ENCODE results near the gene PRSS33.

The PRSS33 gene, protein sequence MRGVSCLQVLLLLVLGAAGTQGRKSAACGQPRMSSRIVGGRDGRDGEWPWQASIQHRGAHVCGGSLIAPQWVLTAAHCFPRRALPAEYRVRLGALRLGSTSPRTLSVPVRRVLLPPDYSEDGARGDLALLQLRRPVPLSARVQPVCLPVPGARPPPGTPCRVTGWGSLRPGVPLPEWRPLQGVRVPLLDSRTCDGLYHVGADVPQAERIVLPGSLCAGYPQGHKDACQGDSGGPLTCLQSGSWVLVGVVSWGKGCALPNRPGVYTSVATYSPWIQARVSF

DNA sequence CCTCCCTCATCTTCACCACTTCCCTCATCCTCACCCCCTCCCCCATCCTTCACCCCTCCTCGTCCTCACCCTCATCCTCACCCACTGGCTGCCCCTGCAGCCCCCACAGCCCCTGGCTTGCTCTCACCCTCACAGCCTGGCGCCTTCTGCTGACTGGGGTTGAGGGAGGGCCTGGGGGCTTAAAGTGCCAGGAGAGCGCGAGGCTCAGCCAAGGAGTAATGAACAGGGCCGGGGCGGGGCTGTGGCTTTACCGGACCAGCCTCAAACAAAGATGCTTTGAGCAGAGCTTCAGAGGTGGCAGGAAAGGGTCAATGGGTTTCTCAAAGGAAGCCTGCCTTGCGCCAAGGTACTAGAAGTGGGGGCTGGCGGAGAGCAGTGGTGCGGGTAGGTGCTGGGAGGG, at the start of gene PRSS33:
PRSS33 (minus strand) TSS at position 155 of the 400 bp plus-strand sequence. CDS start 1,013 bp downstream, outside the sequence.
- no peak for DNase-seq

DNA sequence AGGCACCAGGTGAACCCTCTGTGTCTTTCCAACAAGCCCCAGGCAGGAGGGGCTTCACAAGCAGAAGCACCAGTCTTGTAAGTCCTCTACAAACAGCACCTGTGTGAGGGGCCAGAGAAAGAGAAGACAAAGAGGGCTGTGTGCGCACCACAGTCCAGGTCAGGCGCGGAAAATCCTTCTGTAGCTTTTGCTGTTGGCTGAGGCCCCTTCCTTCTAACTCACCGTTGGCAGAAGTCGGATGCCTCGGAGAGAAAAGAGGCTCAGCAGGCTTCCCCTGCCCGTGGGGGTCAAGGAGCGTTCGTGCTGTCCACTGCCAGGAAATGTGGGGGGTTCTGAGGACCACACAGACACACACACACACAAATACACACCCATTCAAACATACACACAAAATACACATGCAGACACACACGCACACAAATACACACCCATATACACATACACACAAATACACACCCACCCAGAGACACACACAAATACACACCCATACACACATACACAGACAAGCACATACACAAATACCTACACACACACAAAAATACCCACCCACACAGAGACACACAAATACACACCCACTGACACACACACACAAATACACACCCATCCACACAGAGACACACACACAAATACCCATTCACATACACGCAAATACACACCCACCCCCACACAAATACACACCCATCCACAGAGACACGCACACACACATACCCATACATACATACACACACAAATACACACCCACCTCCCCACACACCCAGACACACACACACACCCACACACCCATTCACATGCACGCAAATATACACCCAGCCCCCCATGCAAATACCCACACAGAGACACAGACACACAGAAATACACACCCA, 49.5 kb upstream of the PRSS33 start:
- DNase-seq: no peak

DNA sequence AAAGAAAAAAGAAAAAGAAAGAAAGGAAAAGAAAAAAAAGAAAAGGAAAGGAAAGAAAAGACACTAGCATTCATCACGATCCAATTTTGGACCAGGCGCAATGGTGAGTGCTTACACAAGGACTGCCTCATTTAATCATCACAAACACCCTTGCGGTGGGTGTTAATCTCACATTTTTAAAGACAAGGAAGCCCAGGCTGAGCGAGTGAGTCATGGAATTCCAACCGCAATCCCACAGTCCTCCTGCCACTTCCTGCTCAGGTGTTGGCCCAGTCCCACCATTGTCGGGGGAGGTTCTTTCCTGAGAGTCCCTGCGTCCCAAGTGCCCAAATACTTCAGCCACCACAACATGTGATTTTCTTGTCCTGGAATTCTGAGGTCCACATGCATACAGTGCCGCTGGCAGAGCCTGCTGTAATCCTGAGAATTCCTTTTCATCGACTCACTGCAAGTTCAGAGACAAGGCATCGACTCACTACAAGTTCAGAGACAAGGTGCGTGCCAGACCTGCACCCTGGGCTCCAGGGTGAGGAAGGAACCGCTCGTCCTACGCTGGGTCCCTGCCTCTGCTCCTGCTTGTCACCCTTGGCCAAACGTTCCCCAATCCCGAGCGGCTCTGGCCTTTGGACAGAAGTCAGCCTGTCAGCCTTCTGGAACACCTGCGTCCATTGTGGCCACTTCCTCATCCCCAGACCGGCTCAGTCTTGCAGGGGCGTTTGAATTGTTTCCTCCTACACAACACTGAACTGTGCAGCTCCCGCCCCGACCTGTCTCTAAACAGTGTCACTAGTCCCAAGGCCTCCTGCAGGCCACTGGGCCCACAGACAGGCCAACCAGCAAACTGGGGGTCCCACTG, 48.5 kb upstream of the PRSS33 start:
- DNase-seq: no peak

DNA sequence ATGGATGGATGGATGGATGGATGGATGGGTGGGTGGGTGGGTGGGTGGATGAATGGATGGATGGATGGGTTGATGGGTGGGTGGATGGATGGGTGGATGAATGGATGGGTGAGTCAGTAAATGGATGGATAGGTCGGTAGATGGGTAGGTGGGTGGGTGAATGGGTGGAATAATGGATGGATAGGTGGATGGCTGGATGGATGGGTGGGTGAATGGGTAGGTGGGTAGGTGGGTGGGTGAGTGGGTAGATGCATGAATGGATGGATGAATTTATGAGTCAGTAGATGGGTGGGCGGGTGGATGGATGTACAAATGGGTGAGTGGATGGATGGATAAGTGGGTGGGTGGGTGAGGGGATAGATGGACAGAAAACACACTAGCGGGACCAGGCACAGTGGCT, 47.6 kb upstream of the PRSS33 start:
- no peak for DNase-seq

DNA sequence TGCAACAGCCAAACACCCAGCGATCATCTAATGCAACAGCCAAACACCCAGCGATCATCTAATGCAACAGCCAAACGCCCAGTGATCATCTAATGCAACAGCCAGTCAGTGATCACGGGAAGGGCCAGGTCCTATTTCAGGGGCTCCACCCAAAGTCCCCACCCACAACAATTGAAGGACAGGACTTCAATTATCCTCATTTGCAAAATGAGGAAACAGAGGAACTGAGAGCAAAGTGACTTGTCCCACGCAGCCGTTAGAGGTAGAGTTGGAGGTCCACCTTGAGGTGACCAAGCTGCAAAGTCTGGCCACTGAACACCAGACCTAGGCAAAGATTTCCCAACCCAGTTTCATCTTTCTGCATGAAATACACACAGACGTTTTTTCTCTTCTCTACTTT, 46.4 kb upstream of the PRSS33 start:
- no peak for DNase-seq

DNA sequence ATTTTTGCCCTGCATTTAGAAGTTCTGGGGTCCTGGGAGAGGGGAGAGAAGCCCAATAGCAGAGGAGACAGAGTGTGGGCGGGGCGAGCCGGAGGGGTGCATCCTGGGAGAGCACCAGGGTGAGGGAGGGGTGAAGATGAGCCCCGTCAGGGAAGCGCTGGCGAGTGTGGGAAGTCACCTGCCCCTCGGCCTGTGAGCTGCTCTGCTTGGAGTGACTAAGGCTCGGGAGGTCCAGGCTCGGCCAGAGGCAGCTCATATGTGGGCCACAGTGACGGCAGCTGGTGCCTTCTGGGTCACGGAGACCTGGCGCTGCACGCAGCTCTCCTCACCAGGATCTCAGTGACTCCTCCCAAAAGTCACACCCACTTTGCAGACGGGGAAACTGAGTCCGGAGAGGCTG, 43.8 kb upstream of the PRSS33 start:
- DNase-seq: no peak

DNA sequence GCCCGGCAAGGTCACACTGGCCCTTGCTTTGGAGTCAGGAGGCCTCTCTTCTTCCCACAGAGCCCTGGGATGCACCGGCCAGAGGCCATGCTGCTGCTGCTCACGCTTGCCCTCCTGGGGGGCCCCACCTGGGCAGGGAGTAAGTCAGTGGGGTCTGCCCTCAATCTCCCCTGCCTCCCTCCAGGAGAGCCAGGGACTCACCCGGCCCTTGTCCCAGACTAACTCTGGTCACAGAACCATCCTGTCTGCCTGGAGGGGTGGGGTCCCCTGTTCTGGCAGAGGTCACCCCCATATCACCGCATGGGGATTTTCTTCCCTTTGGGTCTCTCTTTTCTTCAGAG, 43.0 kb upstream of the PRSS33 start:
- DNase-seq: no peak

DNA sequence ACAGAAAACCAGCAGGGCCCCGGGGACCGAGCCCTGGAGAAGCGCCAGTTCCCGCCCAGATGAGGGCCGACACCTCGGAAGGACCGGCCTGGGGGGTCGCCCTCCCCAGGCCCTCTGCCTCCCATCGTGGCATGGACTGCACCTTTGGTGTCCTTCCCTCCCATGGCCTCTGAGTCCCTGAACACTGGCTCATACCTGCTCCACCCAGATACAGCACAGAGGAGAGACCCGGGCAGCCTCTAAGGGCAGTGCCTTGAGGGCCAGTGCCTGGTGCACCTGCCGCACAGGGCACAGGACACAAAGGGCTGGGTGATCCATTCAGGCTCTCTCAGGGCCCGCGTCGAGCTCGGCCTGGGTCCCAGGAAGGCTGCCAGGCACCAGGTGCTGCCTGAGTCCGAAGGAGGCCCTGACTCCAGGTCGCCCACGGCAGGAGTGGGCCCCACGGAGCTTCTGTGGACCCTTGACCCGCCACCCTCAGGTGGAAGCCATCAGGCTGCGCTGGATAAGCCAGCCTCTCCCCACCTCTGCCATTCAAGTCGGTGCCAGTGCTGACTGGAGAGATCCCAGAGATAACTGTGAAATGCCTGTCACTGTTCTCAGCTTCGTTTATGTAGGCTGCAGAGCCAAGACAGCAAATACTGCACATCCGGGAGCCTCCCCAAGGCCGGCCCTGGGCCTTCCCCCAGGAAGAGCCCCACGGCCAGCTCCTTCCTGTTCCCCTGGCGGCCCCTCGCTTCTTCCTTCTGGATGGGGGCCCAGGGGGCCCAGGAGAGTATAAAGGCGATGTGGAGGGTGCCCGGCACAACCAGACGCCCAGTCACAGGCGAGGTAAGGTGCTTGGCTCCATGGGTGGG, 42.4 kb upstream of the PRSS33 start, which contains the start of gene ZG16B:
ZG16B (plus strand) TSS at position 803 of the 854 bp plus-strand sequence. CDS start 139 bp downstream, outside the sequence.
- no peak for DNase-seq

DNA sequence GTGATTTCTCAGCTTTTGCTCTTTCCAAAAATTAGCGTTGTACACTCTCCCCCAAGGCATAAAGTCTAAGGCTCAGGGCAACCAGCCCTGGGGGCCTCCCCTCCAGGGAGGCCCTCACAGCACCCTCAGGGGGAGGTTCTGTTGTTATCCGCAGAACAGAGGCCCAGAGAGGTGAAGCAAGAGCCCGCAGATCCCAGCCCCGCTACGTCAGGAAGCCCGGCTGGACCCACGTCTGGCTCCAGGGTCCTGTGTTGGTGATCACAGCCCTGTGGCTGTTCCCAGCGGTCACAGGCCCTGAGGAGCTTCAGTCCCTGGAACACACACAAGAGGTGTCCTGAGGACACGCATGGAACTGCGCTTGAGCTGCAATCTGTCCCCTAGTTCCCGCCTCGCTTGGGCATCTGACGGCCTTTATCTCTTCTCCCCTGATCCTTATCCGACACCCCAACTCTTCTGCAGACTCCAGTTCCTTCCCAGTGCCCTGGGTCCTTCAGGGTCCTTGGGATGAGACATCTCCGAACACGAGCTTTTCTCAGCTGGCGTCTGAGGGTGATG, 41.6 kb upstream of the PRSS33 start:
- DNase-seq: no peak

DNA sequence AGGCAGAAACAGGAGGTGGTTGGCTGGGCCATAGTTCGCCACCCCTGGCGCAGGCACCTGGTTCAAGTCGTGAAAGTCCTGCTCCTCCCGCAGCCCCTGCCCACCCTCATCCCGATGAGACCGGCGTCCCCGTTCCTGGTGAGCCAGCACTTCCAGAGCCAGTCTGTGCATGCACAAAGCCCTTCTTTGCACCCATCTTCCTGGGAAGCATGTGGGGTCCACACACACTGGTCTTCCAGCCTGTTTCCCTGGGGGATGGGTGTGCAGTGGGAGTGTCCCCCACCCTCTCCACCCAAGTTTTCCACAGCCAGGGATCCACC, 41.1 kb upstream of the PRSS33 start:
- no peak for DNase-seq

DNA sequence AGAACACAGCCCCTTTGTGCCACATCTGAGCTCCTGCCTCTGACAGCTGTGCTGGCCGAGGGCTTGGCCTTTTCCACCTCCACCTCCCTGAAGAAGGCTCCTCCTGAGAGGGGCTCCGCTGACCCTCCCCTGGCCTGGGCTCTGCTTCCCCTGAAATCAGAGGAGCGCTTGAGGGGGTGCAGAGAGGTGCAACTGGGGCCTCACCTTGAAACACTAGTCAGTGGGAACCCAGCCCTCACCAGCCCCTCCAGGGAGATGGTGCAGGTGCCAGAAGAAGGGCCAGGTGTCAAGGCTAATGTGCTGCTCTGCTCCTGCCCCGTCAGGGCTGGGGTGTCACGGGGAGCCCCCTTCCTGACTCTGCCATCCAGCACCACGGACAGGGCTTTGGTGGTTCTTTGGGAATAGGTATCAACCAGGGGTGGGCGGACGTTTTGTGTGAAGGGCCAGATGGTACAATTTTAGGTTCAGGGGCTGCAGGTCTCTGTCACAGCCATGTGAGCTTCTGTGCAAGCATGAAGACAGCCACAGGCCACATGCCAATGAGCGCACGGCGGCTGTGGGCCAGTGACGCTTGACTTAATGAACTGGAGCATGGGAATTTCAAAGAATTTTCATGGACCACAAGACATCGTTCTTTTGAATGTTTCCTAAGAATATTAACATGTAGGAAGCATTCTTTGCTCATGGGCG, 40.6 kb upstream of the PRSS33 start:
- no peak for DNase-seq

DNA sequence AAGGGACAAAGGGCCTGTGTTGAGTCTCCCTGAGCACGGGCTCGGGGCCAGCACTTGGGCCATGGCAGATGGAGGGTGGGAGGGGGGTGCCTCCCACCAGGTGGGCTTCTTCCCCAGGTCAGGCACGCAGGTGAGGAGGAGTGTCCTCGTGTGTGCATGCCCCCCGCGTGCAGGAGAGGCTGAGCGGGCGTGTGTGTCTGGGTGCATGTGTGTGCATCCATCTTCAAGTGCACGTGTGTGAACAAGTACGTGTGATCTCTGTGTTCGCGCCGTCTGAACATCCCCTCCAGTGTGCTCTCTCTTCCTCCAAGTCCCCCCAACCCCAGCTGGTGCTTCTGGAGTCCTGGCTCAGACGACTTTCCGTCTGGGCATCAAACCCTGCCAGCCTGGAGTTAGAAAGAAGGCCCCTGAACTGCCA, 40.0 kb upstream of the PRSS33 start:
- DNase-seq: no peak

DNA sequence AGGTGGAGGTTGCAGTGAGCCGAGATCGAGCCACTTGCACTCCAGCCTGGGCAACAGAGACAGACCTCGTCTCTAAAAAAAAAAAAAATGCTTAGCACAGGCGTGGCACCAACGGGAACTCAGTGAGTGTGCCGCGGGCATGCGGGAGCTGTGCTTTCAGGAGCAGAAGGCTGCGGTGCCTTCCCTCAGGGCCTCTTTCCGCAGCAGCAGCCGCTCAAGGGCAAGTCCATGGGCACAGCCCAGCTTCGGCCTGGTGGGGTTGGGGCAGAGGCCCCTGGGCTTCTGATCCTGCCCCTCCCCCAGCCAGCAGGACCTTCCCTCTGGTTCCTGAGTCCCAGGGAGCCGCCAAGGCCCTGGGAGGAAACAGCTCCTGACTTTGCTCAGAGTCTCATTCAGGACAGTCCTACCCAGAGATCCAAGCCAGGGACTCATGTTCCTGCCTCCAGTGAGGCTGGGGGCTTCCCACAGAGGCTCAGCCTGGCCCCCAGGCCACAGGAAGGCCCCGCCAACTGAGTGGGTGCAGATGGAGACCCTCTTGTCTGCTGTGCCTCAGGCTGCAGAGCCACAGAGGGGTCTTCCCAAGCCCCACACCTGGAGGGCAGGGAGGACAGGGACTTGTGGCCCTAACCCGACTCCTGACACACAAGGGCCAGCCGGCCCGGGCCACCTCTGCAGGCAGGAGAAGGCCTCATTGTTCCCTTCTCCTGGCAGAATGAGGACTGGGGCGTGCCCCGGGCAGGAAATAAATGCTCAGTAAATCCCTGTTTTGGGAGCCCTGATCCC, 39.4 kb upstream of the PRSS33 start:
- DNase-seq: no peak

DNA sequence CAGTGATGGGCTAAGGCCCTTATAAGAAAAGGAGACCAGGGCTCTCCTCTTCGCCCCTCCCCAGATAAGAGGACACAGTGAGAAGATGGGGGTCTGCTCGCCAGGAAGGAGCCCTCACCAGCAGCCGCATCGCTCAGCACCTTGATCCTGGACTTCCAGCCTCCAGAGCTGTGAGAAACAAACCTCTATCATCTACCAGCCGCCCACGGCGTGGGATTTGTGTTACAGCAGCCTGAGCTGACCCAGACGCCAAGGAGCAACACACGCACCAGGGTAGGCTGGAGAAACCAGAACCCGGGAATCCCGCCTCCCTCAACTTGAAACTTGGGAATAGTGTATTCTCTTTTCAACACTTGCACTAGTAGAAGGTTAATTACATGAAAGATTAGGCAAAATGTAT, 38.5 kb upstream of the PRSS33 start:
- no peak for DNase-seq

DNA sequence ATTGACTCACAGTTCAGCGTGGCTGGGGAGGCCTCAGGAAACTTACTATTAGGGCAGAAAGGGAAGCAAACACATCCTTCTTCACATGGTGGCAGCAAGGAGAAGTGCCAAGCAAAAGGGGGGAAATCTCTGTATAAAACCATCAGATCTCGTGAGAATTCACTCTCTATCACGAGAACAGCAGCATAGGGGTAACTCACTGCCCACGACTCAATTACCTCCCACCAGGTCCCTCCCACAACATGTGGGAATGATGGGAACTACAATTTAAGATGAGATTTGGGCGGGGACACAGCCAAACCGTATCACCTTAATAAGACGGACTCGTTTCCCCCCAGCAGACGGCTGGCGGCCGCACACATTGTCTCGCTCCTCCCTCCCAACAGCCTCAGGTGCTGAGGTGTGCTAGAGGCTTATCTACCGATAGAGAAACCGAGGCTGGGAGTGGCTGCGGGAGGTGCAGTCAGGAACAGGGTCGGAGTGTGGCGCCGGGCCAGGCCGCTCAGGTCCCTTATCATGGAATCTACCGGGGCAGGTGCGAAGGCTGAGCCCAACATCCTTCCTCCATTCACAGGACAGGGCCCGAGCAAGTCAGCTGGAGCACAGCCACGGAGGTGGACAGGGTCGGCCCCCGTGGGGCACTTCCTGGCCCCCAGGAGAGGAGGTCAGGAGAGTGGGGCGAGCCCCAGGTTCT, 37.8 kb upstream of the PRSS33 start:
- DNase-seq: no peak

DNA sequence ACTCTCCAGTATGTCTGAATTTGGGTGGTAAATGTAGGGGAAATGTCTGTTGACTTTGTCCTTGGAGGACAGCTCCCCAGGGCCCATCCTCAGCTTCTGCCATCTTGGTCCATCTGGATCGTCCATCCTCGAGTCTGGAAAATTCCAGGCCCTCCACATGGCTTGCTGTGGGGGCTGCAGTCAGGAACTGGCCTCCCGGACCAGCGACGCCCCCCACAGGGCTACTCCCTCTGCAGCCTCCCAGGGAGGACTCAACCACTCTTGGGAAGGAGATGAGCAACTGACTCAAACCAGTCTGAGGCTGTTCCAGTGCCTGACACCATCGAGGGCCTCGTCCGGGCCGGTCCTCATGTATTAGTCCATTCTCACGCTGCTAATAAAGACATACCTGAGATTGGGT, 37.3 kb upstream of the PRSS33 start:
- no peak for DNase-seq

DNA sequence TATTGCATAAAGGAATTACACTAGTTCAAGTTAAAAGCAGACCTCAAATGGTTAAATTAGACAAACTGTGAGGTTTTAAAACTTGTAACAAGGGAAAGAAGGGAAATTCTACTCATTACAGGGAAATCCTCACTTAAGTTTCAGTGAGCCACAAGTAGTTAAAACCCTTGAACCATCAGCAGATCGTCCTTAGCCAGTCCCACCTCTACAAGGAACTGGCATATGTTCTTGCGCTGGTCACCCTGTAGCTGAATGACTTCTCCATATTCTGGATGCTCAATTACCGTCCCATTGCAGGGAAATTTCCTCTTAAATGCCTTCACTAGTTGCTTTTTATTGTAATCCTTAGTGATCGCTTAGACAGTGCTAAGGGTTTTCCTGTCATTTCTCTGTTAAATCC, 35.1 kb upstream of the PRSS33 start:
- DNase-seq: no peak

DNA sequence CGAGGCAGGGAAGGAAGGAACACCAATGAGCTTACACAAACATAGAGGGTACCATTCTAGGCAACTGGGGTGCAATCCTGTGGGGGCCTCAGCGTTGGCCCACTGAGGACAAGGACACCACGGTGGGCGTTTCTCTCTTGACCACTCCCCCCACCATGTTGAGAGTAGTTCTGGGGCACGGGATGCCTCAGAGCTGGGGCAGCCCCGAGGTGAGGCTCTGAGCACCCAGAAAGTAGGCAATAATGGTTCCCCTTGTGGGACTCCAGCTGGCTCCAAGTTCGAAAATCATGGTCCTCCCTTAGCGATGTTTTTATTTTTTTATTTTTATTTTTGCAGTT, 34.8 kb upstream of the PRSS33 start:
- no peak for DNase-seq

DNA sequence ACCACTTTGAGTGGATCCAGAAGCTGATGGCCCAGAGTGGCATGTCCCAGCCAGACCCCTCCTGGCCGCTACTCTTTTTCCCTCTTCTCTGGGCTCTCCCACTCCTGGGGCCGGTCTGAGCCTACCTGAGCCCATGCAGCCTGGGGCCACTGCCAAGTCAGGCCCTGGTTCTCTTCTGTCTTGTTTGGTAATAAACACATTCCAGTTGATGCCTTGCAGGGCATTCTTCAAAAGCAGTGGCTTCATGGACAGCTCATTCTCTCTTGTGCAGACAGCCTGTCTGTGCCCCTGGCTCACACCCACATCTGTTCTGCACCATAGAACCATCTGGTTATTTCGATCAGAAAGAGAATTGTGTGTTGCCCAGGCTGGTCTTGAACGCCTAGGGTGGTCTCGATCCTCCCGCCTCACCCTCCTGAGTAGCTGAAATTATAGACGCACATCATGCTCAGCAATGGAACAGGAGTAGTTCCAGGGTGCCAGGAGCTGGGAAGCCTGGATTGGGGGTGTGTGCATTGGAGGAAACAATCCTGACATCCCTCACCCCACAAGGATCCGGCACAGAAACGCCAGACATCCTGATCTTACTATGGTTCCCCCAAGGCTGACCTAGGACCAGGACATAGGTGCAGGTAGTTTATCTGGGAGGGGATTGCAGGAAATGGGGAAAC, 34.3 kb upstream of the PRSS33 start:
- DNase-seq: no peak
